Tongue (tissue), 2 donors: ENCODE results near the gene SKOR1. TPM values are rescaled to one million over a fixed set of nuclear protein-coding genes. Genes with fewer than 3 reads are reported as not detected.

ENCODE experiments used
- DNase-seq: peaks from one replicate; pipeline ENCODE4 v3.0.0-alpha.2; 2015
- total RNA-seq: library from RNA; depleted of rRNA; stranded (reverse); fragments of >200 nt; gene quantifications from one replicate; pipeline ENCODE4 v1.2.3, GENCODE V29; 2014

SKOR1 gene
- total RNA-seq, 1 donor from 2014 or later = 0.31 TPM

DNA sequence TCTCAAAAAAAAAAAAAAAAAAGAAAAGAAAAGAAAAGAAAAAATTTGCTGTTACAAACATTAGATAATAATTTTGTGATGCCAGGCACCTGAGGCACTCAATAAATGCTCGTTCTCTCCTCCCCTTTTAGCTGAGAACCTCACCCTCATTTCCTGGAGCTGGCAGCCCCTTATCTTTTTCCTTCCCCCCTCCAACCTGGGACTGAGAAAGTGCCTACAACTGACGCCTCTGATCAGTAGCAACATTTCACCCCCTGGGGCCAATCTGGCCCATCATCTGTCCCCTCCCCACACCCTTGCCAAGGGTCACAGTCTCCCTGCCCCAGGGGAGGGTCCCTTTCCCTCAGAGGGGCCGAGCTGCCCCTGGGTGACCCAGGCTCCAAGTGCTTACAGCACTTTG lies 27.1 kb downstream of the SKOR1 start:
- no peak for DNase-seq

DNA sequence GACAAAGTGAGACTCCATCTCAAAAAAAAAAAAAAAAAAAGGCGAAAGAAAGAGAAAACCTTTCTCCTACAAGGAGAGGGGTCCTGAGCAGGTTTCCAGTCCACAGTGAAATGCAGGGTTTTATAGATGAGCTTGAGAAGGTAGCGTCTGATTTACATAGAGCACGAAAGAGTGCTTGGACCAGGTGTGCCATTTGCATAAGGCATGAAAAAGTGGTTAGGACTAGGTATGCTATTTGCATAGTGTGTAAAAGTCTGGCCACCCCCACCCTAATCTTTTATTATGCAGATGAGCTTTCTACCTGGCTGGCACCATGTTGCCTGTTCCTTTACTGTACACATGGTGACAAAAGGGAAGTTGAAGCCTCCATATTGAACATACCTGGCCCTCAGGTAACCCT lies 28.1 kb downstream of the SKOR1 start:
- DNase-seq = no peak

DNA sequence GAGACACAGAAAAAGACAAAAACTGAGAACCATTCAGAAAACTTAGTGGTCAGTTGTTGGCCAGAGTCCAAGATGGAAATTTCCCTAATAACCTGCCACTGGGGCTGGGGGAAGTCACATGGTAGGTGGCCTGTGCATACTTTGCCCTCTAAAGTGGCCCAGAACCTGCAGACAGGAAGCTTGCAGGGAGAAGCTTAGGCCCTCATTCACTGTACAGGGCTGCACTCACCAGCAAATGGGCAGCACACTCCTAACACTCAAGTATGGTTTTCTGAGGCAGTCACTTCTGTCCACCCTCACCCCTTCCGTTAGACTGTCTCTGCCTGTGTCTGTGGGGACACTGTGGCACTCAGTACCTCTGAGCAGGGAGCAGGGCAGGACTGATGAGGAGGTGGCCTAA lies 29.0 kb downstream of the SKOR1 start:
- no peak for DNase-seq

DNA sequence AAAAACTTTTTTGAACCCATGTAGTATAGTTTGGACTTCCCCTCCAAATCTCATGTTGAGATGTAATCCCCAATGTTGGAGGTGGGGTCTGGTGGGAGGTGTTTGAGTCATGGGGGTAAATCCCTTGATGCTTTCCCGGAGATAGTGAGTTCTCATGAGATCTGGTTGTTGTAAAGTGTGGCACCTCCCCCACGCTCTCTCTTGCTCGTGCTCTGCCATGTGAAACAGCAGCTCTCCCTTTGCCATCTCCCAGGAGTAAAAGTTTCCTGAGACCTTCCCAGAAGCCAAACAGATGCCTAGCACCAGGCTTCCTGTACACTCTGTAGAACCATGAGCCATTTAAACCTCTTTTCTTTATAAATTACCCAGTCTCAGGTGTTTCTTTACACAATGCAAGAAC lies 30.5 kb downstream of the SKOR1 start:
- DNase-seq = no peak

DNA sequence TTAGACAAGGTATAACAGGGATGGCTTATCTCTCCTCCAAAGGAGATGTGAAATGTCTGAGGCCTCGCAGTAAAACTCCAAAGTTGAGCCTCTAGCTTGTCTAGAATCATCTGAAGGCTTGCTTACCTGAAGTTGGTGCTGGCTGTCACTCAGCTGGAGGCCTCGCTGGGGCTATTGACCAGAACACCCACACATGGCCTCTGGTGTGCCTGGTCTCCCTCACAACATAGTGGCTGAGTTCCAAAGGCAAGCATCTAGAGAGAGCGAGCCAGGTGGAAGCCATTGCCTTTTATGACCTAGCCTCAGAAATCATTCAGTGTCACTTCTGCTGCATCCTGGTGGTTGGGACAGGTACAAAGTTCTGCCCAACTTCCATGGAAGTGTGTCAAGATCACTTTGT lies 31.9 kb downstream of the SKOR1 start:
- no peak for DNase-seq

DNA sequence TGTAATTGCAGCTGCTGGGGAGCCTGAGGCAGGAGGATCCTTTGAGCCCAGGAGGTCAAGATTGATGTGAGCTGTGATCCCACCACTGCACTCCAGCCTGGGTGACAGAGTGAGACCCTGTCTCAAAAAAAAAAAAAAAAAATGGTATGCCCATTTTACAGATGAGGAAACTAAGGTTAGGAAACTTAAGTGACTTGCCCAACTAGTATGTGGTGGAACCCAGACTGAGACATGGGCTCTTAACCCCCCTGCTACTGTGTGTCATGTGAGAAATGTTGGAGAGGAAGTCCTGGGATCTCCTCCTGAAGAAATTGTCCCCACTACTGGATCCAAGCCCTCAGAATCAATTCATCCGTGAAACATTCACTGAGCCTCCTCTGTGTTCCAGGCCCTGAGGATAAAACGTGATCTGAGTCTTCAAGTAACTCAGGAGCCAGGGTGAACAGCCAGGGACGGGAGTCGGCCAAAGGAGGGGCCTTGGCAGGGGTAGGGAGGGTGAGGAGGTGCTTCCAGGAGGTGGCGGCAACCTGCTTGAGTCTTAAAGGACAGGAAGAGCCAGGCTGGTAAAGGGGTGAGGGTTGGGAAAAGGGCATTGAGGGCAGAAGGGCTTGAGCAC lies 34.1 kb downstream of the SKOR1 start:
- DNase-seq = no peak

DNA sequence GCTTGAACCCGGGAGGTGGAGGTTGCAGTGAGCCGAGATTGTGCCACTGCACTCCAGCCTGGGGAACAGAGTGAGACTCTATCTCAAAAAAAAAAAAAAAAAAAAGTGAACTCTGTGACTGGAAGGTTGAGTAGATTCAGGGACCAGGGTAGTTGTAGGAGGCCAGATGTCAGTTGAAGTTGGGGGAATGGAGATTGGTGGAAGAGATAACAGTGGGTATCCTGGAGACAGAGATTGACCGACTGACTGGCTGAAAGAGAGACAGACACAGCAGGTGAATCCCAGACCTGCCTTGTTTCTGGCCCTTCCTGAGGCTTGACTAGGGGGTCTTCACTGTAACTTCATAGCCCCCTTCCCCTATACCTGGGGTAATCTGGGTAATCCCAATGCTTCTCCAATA lies 36.7 kb downstream of the SKOR1 start:
- no peak for DNase-seq

DNA sequence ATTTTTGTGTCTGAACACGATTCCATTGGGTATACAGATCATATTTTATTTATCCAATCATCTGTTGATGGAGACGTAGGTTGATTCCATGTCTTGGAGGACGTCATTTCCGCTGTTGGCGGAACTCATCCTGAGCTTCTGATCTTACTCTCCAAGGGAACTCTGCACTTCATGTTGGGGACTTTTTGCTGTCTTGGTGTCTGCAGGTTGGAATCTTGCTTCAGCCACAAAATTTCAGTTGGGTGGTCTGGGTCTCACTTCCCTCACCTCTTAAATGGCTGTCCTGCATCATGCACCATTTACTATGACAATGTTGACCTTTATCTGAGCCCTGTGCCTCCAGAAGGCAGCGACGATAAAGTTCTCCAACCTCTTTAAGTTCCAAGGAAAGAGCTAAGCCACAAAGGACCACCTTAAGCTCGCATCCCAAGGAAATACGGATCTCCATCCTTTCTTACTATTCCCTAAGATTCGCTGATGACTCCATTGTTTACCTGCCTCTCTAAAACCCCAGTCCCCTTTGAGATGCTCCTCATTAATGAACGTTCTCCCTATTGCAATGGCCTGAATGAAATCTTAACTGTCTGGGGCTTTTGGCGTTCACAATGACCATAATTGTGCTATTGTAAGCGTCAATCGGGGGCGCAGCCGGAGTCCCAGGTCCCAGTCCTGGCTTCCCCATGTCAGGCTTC lies 37.6 kb downstream of the SKOR1 start:
- no peak for DNase-seq

DNA sequence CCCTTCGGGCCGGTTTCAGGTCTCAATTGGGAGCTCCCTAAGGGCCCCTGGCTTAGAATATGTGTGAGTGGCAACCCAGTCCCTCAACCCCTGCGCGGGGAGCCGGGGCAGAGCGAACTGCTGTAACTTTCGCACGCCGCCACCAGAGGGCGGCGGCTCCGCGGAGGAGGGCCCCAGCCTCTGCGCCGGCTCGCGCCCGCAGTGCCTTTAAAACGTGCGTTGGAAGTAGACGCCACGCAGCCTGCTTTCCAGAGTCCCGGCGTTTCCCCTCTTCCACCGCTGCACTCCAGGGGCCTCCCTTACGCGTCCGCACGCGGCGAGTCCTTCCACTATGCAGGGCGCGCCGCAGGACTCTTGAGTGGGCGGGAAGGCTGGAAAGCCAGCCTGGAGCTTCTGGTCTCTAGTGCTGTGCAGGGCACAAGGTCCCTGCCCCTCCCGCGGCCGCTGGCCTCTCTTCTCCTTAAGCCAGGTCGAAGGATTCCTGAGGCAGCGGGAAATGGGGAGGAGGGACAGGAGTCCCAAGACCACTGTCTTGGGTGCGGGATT lies 38.2 kb downstream of the SKOR1 start:
- peak; percentile 87 for DNase-seq

DNA sequence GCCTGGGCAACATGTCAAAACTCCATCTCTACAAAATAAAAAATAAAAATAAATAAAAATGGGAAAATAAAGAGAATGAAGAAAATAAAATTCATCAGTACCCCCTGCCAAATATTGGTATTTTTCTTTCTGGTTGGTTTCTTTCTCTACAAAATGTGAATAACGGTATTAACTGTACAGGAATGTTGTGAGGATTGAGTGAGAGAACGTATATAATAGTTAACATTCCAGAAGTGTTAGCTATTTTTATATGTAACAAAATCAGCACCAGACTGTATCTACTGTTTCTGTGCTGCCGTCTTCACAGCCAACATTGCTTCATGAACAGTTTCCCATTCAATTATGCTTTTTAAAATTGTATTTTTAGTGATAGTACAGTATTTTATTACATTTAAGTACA lies 40.0 kb downstream of the SKOR1 start:
- DNase-seq = no peak

DNA sequence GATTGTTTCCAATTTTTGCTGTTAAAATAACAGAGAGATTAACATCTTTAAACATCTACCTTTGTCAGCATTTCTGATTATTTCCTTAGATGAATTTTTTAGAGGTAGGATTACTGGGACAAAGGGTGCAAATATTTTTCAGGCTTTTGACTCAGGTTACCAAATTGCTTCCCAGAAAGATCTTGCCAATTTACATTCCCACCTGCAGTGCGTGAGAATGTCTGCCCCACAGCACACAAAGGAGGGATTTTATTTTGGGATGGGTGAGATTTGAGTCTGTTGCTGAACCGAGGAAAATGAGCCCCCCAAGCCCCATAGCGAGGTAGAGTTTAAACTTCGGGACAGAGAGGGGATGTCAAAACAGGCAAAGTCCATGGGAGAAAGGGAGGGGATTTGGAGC lies 40.5 kb downstream of the SKOR1 start:
- no peak for DNase-seq

DNA sequence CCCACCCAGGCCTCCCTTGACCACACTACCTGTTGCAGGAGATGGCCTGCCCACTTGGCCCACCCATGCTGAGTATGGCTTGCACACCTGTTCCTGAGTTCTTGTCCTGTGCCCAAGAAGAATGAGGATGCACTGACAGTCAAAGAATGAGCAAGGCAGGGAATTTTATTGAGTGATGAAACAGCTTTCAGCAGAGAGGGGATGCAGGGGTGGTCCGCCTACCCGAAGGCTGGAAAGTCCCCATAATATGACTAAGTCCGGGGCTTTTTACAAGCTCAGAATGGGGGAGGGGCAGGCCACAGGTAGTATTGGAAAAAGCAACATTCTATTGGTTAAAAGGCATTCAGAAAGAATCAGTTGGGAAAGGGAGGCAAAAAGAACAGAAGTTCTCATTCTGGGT lies 44.4 kb downstream of the SKOR1 start:
- DNase-seq = no peak

DNA sequence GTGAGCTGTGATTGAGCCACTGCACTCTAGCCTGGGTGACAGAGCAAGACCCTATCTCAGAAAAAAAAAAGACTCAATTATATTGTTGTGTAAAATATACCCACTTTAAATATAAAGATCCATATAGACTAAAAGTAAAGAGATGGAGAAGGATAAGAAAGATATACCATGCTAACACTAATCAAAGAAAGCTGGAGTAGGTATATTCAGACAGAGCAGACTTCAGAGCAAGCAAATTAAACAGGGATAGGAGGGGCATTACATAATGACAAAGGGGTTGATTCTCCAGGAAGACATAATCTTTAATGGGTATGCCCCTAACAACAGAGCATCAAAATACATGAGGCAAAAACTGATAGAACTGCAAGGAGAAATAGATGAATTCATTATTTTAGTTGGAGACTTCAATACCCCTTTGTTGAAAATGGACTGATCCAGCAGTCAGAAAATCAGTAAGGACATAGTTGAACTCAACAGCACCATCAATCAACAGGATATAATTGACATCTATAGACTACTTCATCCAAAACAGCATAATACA lies 45.6 kb downstream of the SKOR1 start:
- DNase-seq = no peak

DNA sequence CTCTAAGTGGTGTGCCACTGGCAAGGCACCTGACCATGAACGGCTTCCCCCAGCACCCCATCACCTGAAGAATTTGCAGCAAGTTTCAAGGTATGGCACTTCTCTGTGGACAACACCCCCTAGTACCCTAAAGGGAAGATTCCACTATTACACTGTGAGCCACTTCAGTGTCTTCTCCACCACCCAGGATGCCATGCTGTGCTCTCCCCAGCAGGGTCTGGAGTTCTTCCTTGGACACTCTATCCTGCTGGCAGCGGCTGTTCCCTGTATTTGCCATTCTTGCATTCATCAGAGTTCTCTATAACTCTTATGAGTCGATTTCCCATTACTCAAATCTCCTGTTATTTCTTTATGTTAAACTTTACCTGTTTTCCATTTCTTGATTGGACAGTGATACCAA lies 48.5 kb downstream of the SKOR1 start:
- no peak for DNase-seq

DNA sequence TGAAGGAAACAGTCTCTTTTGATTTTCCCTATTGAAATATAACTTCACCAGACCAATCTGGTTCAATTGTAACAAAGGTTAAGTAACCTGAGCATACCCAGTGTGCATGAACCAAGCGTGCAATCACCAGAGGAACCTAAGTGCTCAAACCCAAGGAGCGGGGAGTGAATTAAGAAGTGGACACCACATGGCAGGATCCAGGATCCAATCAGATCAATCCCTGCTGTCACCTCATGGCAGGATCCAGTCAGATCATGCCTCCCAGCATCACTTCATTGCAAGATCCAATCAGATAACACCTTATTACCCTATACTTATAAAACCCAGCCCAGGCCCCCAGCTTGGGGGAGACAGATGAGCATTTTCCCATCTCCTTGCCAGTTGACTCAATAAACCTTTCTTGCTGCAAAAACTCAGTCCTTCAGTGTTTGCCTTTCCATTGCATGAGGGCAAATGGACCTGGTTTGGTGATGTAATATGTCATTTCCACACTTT lies 53.5 kb downstream of the SKOR1 start:
- no peak for DNase-seq

DNA sequence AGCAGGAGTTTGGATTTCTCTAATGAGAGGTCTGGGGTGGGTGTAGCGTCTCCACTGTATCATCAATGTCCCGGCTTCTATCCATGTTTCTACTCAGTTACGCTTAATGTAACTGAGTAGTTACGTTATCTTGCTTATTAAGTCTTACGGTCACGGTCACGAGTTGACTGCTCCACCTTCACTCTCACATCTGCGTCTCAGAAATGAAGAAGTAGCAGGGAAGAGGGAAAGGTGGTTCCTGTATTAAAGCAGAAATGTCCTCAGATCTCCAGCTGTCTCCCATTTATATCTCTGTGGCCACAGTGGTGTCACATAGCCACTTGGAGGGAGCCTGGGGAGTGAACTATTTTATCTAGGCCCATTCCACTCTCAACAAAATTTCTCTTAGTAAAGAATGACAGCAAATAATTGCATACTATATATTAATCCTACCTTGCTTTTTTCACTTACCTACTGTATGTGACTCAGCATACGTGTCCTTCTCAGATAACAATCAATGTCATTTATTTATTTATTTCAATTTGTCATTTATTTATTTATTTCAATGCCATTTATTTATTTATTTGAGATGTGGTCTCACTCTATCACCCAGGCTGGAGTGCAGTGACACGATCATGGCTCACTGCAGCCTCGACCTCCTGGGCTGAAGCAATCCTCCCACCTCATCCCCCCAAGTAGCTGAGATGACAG lies 54.3 kb downstream of the SKOR1 start:
- no peak for DNase-seq

DNA sequence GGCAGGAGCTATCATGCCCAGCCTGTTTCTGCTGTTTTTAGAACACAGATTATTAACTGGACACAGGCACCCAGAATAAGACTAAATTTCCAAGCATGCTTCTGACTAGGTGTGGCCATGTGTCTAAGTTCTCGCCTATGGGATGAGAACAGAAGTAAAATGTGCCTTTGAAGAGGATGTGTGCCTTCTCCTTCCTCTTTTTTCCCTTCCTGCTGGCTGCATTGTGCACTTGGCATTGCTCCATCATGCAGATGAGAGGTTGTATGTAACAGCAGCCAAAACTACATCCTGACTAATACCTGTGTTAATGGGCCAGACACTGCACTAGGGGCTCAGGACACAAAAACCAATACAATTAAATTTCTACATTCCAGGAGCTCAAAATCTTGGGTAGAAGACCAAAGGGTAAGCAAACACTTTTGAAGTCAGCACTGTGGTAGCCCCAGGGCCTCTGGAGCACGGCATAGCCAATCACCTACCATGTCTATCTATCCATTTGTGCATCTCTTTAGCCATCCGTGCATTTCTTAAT lies 55.4 kb downstream of the SKOR1 start:
- DNase-seq = no peak

DNA sequence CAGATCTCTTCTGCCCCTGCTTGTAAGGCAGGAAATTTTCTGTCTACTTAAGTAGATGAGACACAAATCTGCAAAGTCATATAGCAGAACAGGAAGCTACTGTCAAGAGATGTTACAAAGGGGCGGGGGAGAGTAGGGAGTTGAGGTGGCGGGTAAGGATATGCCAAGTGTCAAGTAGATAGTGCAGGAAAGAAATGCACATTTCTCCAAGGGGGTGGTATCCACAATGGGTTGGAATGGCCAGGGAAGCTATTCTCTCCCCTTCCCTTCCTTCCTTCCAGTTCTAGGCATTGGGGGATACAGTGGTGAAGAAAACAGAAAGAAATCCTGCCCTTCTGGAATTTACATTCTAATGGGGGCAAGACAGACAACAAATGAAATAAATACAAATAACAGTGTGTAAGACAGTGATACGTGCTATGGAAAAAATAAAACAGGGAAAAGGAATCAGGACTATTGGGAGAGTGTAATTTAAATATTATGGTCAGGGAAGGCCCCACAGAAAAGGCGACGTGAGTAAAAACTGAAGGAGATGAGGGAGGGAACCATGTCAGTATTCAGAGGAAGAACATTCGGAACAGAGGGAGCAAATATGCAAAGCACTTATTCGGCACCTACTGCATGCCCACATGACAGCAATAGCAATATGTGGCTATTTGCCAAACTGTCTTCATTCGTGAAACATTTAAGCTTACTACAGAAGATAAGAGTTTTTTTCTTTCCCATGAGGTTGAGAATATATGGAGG lies 57.4 kb downstream of the SKOR1 start:
- DNase-seq = no peak

DNA sequence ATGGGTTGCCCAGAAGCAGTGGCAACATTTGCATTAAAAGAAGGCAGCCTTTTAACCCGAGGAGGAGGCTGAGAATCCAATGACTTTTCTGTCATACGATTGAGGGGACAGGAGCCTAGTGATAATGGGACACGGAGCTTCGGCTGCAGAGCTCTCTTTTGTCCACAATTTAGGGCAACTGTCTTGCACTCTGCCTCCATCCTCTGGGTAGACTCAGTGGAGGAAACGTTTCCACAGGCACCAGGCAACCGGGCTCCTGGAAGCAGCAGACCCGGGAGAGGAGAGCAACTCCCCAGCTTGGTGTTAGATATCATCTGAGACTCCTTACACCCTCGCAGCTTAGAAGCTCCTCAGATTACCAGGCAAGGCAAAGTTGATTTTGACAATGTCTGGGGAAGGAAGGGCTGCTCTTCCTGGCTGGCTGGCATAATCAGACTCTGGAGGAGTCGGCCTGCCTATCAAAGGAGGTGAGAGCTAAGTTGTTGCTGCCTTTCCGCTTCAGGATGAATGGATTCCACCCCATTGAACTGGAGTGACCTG lies 58.0 kb downstream of the SKOR1 start:
- no peak for DNase-seq

DNA sequence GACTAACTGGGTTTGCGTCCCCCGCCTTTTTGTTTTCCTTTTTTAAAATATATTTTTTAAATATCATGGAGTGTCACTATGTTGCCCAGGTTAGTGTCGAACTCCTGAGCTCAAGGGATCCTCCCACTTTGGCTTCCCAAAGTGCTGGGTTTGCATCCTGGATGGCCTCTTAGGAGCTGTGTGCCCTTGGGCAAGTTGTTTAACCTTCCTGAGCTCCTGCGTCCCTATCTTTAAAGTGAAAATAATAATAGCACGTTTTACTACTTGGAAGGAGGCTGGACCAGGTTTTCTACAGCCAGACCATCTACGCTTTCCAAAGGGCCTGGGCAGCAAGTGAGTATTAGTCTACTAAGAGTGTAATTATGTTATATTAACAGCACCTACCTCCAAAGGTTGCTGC lies 58.7 kb downstream of the SKOR1 start:
- no peak for DNase-seq
